Upper lobe of right lung (tissue), 1 donor: ENCODE results near the gene MAP3K21. TPM values are rescaled to one million over a fixed set of nuclear protein-coding genes. Genes with fewer than 3 reads are reported as not detected.

Experiments used
- ATAC-seq: fragments of 200-7000 bp; cut with Tn5 transposase; one replicate; pipeline ENCODE4 v1.9.1; 2020; ENCODE audit warnings: mild to moderate bottlenecking, moderate library complexity
- DNase-seq: peaks from one replicate; pipeline ENCODE4 v3.0.0-alpha.2; 2020
- H3K27ac ChIP-seq: fragments of 200-600 bp; one replicate; pipeline ENCODE4 v1.8.0; 2022
- H3K27me3 ChIP-seq: fragments of 200-600 bp; one replicate; pipeline ENCODE4 v1.8.0; 2022; ENCODE audit warnings: mild to moderate bottlenecking
- H3K36me3 ChIP-seq: fragments of 200-600 bp; one replicate; pipeline ENCODE4 v1.8.0; 2022
- H3K4me1 ChIP-seq: fragments of 200-600 bp; one replicate; pipeline ENCODE4 v1.8.0; 2022
- H3K4me3 ChIP-seq: fragments of 200-600 bp; one replicate; pipeline ENCODE4 v1.8.0; 2022; ENCODE audit warnings: mild to moderate bottlenecking
- H3K9me3 ChIP-seq: fragments of 200-600 bp; one replicate; pipeline ENCODE4 v1.8.0; 2022
- CTCF ChIP-seq: fragments of 200-600 bp; IDR thresholded peaks from one replicate; pipeline ENCODE4 v1.8.0; 2022; ENCODE audit warnings: antibody characterized with exemption
- intact Hi-C: fragments of 100-400 bp; cut with DNase I; formaldehyde crosslinking; loops from one replicate; pipeline ENCODE4 v1.11.0; 2022
- total RNA-seq: library from RNA; stranded (reverse); fragmentation: NEBNext Ultra II Directional; extraction: Animal tissue kit (Norgen Biotek cat#: 25700); gene quantifications from one replicate; pipeline ENCODE4 v1.2.1, GENCODE V29; 2021
- donor health status: DM: no; HTN: yes; CAD: no; lungs with severe emphysema.

The MAP3K21 gene
- total RNA-seq, 1 donor from 2014 or later, result 9.1 TPM

- intact Hi-C loops, result no loop called here
- peak overlapping the region; percentile 59 for H3K4me3 ChIP-seq
- H3K4me1 ChIP-seq, result peaks cover 5% of the 10 kb centered on the region
- H3K27me3 ChIP-seq, result peaks cover 6% of the 10 kb centered on the region
- H3K27ac ChIP-seq, result no peak overlapping the region
- H3K36me3 ChIP-seq, result no peaks in the 10 kb centered on the region
- TF ChIP-seq CTCF, result no peak
- H3K9me3 ChIP-seq, result no peaks in the 10 kb centered on the region
- ATAC-seq (no peak), DNase-seq (no peak)
These were observed 31.6 kb upstream of the MAP3K21 start for GRCh38 chr1:233295975-233296322.

GRCh38 chr1:233299450-233299849 lies 28.1 kb upstream of the MAP3K21 start:
- no peak for DNase-seq
- H3K4me1 ChIP-seq, result peaks cover 5% of the 10 kb centered on the region
- no peak overlapping the region for H3K4me3 ChIP-seq
- peaks cover 6% of the 10 kb centered on the region for H3K27me3 ChIP-seq
- no peak for ATAC-seq
- H3K36me3 ChIP-seq, result no peaks in the 10 kb centered on the region
- no peak overlapping the region for H3K27ac ChIP-seq
- intact Hi-C loops, result no loop called here
- no peaks in the 10 kb centered on the region for H3K9me3 ChIP-seq
- no peak for TF ChIP-seq CTCF

DNA sequence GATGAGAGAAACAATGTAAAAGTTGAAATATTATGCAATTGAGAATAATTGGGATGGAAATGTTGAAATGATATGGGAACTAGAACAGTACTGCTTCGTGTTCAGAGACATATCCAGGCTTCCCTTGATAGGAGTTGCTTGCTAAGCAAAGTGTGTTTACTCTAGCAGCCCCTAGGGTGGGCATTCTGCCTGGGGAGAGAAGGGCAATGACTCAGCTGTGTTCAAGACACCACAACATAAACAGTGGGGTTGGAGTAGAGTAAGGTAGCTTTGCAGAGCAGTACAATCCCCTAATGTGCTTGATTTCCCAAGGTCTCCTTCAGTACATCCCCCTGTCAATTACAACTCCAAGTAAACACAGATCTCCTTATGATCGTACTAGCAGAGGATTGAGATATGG lies 27.2 kb upstream of the MAP3K21 start:
- no peak for ATAC-seq
- H3K4me3 ChIP-seq, result no peak overlapping the region
- peaks cover 6% of the 10 kb centered on the region for H3K27me3 ChIP-seq
- H3K27ac ChIP-seq, result no peak overlapping the region
- no peaks in the 10 kb centered on the region for H3K4me1 ChIP-seq
- intact Hi-C loops, result no loop called here
- DNase-seq, result no peak
- TF ChIP-seq CTCF, result no peak
- H3K36me3 ChIP-seq, result no peaks in the 10 kb centered on the region
- H3K9me3 ChIP-seq, result no peaks in the 10 kb centered on the region

DNA sequence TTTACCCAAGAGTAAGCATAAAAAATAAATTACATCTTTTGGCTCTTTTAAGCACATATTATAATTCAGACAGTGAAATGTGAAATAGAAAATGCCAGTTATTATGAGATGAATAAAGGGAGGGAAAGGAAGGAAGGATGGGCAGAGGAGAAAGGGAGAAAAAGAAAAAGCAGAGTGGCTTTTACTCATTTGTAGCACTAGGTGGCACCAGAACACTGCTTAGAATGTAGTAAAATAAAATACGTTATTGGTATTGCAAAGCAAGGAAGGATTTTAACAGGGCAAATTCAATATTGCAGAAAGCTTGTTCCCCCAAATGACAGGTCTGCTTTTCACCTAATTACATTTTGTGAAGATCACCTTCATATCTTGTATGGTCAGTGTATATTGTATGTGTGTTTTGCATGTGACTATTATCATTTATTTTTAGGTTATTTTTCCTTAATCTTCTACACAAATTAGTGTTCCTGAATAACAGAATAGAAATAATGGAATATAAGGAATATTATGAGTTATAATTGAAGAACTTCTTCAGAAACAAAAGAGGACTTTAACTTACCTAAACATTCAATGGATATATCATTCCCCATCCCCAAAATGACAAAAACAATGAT lies 22.9 kb upstream of the MAP3K21 start:
- H3K9me3 ChIP-seq, result no peaks in the 10 kb centered on the region
- no peaks in the 10 kb centered on the region for H3K4me1 ChIP-seq
- peak; percentile 83 for ATAC-seq
- no peaks in the 10 kb centered on the region for H3K27me3 ChIP-seq
- TF ChIP-seq CTCF, result peak; percentile 81
- H3K36me3 ChIP-seq, result no peaks in the 10 kb centered on the region
- intact Hi-C loops, result no loop called here
- H3K4me3 ChIP-seq, result no peak overlapping the region
- no peak for DNase-seq
- H3K27ac ChIP-seq, result no peak overlapping the region

- Histone ChIP-seq H3K4me3 (no peak overlapping the region), H3K36me3 (no peaks in the 10 kb centered on the region), H3K4me1 (no peaks in the 10 kb centered on the region), H3K27me3 (no peaks in the 10 kb centered on the region), H3K27ac (no peak overlapping the region), H3K9me3 (no peaks in the 10 kb centered on the region)
- no peak for TF ChIP-seq CTCF
- ATAC-seq (no peak), DNase-seq (no peak)
- intact Hi-C loops, result no loop called here
These were observed 13.9 kb upstream of the MAP3K21 start for GRCh38 chr1:233313434-233314155.
